CD14-positive monocyte (primary cell): ENCODE results near the gene LRRFIP1. TPM values are rescaled to one million over a fixed set of nuclear protein-coding genes. Genes with fewer than 3 reads are reported as not detected.
A peak's percentile ranks its signal among the peaks of the same experiment; 100 is the strongest.

Experiments
- DNase-seq, 3 donors: peaks; one replicate each; pipeline ENCODE4 v3.0.0-alpha.2; 2011 to 2022
- H2AFZ ChIP-seq: 2 replicates; pipeline ENCODE4 v1.6.0; 2012; ENCODE audit warnings: mild to moderate bottlenecking, low read depth, low read length, inconsistent platforms; ENCODE audit not compliant: insufficient read depth, poor library complexity, severe bottlenecking
- H3K27ac ChIP-seq, 2 donors: 1 replicate in 1 of 2; 2 replicates in 1 of 2; pipeline ENCODE4 v1.5.1; 2012 to 2013; ENCODE audit warnings: low read length in 2 of 2, control low read depth in 1 of 2, inconsistent platforms in 1 of 2, low read depth in 1 of 2, mild to moderate bottlenecking in 1 of 2
- H3K27me3 ChIP-seq, 2 donors: one replicate each; pipeline versions ENCODE4 v1.6.0 to v1.6.1; 2011 to 2013; ENCODE audit warnings: low read length in 2 of 2; ENCODE audit not compliant: control insufficient read depth in 2 of 2, insufficient read depth in 2 of 2
- H3K36me3 ChIP-seq, 2 donors: replicated peaks in 1 of 2; 1 replicate in 1 of 2; 2 replicates in 1 of 2; pipeline versions ENCODE4 v1.5.1 to v1.6.1; 2012 to 2013; ENCODE audit warnings: low read length in 2 of 2, control low read depth in 1 of 2, inconsistent platforms in 1 of 2, mild to moderate bottlenecking in 1 of 2; ENCODE audit not compliant: insufficient read depth in 2 of 2, control insufficient read depth in 1 of 2
- H3K4me1 ChIP-seq, 2 donors: 1 replicate in 1 of 2; 2 replicates in 1 of 2; pipeline versions ENCODE4 v1.5.1 to v1.6.1; 2012 to 2013; ENCODE audit warnings: low read length in 2 of 2, control low read depth in 1 of 2, inconsistent platforms in 1 of 2, mild to moderate bottlenecking in 1 of 2, moderate library complexity in 1 of 2; ENCODE audit not compliant: insufficient read depth in 2 of 2, control insufficient read depth in 1 of 2
- H3K4me2 ChIP-seq: replicated peaks from 2 replicates; pipeline ENCODE3; 2012; ENCODE audit warnings: low read length, moderate library complexity, mild to moderate bottlenecking; ENCODE audit not compliant: poor library complexity, severe bottlenecking; ENCODE audit errors: extremely low read depth
- H3K4me3 ChIP-seq, 3 experiments: fragments of 200-600 bp in 1 of 3; sonication (generic) in 1 of 3; replicated peaks in 1 of 3; 1 replicate in 2 of 3; 2 replicates in 1 of 3; pipeline ENCODE4 v1.5.1; 2011 to 2013; ENCODE audit warnings: low read length in 3 of 3, mild to moderate bottlenecking in 3 of 3, control low read depth in 2 of 3, low read depth in 2 of 3, inconsistent platforms in 1 of 3, moderate library complexity in 1 of 3
- H3K79me2 ChIP-seq: 2 replicates; pipeline ENCODE4 v1.6.0; 2012; ENCODE audit warnings: mild to moderate bottlenecking, control low read depth, inconsistent platforms, low read length, moderate library complexity; ENCODE audit not compliant: insufficient read depth
- H3K9ac ChIP-seq: 2 replicates; pipeline ENCODE4 v1.6.0; 2017; ENCODE audit warnings: low read length, mild to moderate bottlenecking; ENCODE audit not compliant: insufficient read depth, poor library complexity, severe bottlenecking
- H3K9me3 ChIP-seq, 2 donors: replicated peaks in 1 of 2; 1 replicate in 1 of 2; 2 replicates in 1 of 2; pipeline versions ENCODE4 v1.5.1 to v1.6.1; 2012 to 2013; ENCODE audit warnings: low read length in 2 of 2, control low read depth in 1 of 2; ENCODE audit not compliant: control insufficient read depth in 1 of 2, insufficient read depth in 1 of 2
- H4K20me1 ChIP-seq: 2 replicates; pipeline ENCODE4 v1.6.0; 2012; ENCODE audit warnings: mild to moderate bottlenecking, low read length, control low read depth, moderate library complexity; ENCODE audit not compliant: insufficient read depth
- H3K27ac Mint-ChIP-seq, 7 donors: one replicate each; pipeline ENCODE4 v1.8.0; 2020; ENCODE audit warnings: mild to moderate bottlenecking in 7 of 7, mixed read lengths in 7 of 7, moderate library complexity in 6 of 7, inconsistent platforms in 2 of 7
- H3K27me3 Mint-ChIP-seq, 3 donors: one replicate each; pipeline ENCODE4 v1.8.0; 2021 to 2022; ENCODE audit warnings: low read depth in 3 of 3, mild to moderate bottlenecking in 3 of 3, mixed read lengths in 3 of 3, moderate library complexity in 3 of 3, inconsistent platforms in 1 of 3
- H3K36me3 Mint-ChIP-seq, 2 donors: one replicate each; pipeline ENCODE4 v1.8.0; 2020; ENCODE audit warnings: mixed read lengths in 2 of 2, inconsistent platforms in 1 of 2, mild to moderate bottlenecking in 1 of 2
- H3K4me1 Mint-ChIP-seq: one replicate; pipeline ENCODE4 v1.8.0; 2020; ENCODE audit warnings: mild to moderate bottlenecking, mixed read lengths
- H3K4me3 Mint-ChIP-seq, 2 donors: one replicate each; pipeline ENCODE4 v1.8.0; 2020; ENCODE audit warnings: mild to moderate bottlenecking in 2 of 2, mixed read lengths in 2 of 2, moderate library complexity in 1 of 2
- H3K9me3 Mint-ChIP-seq, 7 donors: one replicate each; pipeline ENCODE4 v1.8.0; 2020 to 2022; ENCODE audit warnings: mixed read lengths in 7 of 7, mild to moderate bottlenecking in 6 of 7, moderate library complexity in 6 of 7, inconsistent platforms in 2 of 7
- WGBS: methylation state at CpG from one replicate; pipeline ENCODE4 v1.1.5; 2013; ENCODE audit warnings: missing lambda C conversion rate; ENCODE audit not compliant: insufficient coverage; 5-methylcytosine and 5-hydroxymethylcytosine counted together
- intact Hi-C, 2 donors: fragments of 100-400 bp; cut with micrococcal nuclease; formaldehyde crosslinking; loops; one replicate each; pipeline versions ENCODE4 v1.15.0 to v1.15.1; 2023
- polyA plus RNA-seq, 3 donors: library from polyadenylated mRNA; depleted of rRNA in 1 of 3; unstranded in 2 of 3; stranded (reverse) in 1 of 3; fragments of 300-500 nt in 2 of 3; fragments of >200 nt in 1 of 3; fragmentation: Illumina TruSeq in 2 of 3; gene quantifications; 1 replicate in 2 of 3; 2 replicates in 1 of 3; pipeline ENCODE4 v1.2.3, GENCODE V29; 2012 to 2021
- TF ChIP-seq, protein P1 (sequence below): fragments of 200-600 bp; IDR thresholded peaks from one replicate; pipeline ENCODE4 v1.8.0; 2022; ENCODE audit warnings: antibody characterized with exemption, mild to moderate bottlenecking

The LRRFIP1 gene
- polyA plus RNA-seq, 3 donors = 67.3 to 148 (median 98.3) TPM

DNA sequence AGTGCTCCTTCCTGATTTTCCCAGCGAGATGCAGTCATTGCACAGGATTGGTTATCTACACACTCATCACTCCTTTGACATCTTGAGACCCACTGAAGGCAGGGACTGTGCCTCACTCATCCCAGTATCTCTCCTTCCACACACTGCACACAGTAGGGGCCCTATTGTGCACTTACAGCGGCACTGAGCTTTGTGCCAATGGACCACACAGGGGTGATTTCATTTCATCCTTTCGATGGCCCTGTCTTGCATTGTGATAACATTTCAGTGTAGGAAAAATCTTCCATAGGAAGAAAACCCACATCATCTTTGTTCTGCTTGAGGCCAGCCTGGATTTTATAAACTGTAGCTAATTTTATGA is 11.0 kb upstream of the LRRFIP1 start:
- Histone ChIP-seq H3K9ac (no peak overlapping the region), H3K27ac (no peak overlapping the region), H2AFZ (no peak overlapping the region), H3K4me3 (no peak overlapping the region), H3K4me1 (peaks cover 28 to 38% of the 10 kb centered on the region in 2 donors), H3K79me2 (no peaks in the 10 kb centered on the region), H4K20me1 (no peaks in the 10 kb centered on the region), H3K4me2 (no peak overlapping the region), H3K27me3 (no peaks in the 10 kb centered on the region), H3K36me3 (no peaks in the 10 kb centered on the region), H3K9me3 (no peaks in the 10 kb centered on the region)
- Mint-ChIP-seq H3K27ac (peak overlapping the region in 1 of 7 donors; percentile 4), H3K27me3 (peaks cover 3 to 17% (median 12%) of the 10 kb centered on the region in 3 donors), H3K36me3 (no peaks in the 10 kb centered on the region), H3K4me1 (peaks cover 39% of the 10 kb centered on the region), H3K9me3 (peaks cover 0 to 2% (median 0%) of the 10 kb centered on the region in 7 donors), H3K4me3 (peak overlapping the region in 1 of 2 donors; percentile 6)
- no peak for DNase-seq
- intact Hi-C loops = no loop called here
- WGBS = 71% methylated on average over 1 of the region's 3 CpGs
- TF ChIP-seq, protein P1, sequence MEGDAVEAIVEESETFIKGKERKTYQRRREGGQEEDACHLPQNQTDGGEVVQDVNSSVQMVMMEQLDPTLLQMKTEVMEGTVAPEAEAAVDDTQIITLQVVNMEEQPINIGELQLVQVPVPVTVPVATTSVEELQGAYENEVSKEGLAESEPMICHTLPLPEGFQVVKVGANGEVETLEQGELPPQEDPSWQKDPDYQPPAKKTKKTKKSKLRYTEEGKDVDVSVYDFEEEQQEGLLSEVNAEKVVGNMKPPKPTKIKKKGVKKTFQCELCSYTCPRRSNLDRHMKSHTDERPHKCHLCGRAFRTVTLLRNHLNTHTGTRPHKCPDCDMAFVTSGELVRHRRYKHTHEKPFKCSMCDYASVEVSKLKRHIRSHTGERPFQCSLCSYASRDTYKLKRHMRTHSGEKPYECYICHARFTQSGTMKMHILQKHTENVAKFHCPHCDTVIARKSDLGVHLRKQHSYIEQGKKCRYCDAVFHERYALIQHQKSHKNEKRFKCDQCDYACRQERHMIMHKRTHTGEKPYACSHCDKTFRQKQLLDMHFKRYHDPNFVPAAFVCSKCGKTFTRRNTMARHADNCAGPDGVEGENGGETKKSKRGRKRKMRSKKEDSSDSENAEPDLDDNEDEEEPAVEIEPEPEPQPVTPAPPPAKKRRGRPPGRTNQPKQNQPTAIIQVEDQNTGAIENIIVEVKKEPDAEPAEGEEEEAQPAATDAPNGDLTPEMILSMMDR = no peak

DNA sequence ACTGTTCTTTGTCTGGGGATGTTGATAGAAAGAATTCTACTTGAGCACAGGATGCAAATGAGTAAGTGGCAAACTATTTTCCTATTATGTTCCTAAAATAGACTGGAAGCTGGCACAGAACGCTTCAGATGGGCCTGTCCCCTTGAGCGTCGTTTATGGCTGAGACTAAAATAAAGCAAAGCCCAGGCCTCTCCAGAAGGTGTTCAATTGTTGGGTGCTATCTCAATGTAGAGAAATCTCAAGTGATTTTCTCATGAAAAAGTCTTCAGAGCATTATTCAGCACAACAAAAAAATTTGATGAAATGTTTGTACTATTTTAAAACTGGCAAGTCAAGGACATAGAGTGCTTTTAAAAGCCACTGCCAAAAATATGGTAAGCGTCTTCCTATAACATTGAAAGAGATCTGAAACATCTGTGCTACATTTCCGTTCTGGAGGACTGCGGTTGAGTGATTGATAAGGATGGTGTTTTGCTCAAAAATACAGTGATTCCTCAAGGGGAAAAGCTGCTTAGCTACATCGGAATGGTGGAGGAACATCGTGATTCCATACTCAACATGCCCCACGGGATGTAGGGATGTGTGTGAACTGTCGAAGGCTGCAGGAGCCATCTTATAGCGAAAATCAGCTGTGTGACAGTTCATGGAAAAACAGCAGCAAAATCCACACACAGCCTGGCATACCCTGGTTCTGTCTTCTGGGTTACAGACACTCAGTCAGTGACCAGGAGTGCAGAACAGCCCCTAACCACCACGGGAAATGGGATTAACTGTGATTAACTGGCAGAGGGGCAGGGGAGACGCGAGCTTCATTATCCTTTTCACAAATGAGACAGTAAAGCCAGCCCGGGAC is 10.4 kb upstream of the LRRFIP1 start:
- Mint-ChIP-seq H3K27me3 (peaks cover 3 to 17% (median 12%) of the 10 kb centered on the region in 3 donors), H3K4me3 (peak overlapping the region in 1 of 2 donors; percentile 27), H3K4me1 (peaks cover 39% of the 10 kb centered on the region), H3K9me3 (peaks cover 0 to 2% (median 0%) of the 10 kb centered on the region in 7 donors), H3K27ac (peak overlapping the region in 1 of 7 donors; percentile 58), H3K36me3 (no peaks in the 10 kb centered on the region)
- Histone ChIP-seq H3K9ac (no peak overlapping the region), H3K79me2 (no peaks in the 10 kb centered on the region), H3K9me3 (no peaks in the 10 kb centered on the region), H4K20me1 (no peaks in the 10 kb centered on the region), H3K4me1 (peaks cover 28 to 38% of the 10 kb centered on the region in 2 donors), H3K36me3 (no peaks in the 10 kb centered on the region), H2AFZ (peak overlapping the region; percentile 74), H3K27me3 (no peaks in the 10 kb centered on the region), H3K4me2 (peak overlapping the region; percentile 12), H3K4me3 (peak overlapping the region in 1 of 3 experiments; percentile 14), H3K27ac (no peak overlapping the region)
- no peak for DNase-seq
- 13% methylated on average over 5 of the region's 15 CpGs for WGBS
- intact Hi-C loops = no loop called here
- TF ChIP-seq, protein P1 = no peak
